ENCODE results near the gene TUBD1. TPM values are rescaled to one million over a fixed set of nuclear protein-coding genes. Genes with fewer than 3 reads are reported as not detected.

The TUBD1 gene
- polyA plus RNA-seq, 1 experiment, result 2.3 TPM

- ChIA-PET POLR2A (no interaction called here), CTCF (no interaction called here)
- no peak for TF ChIP-seq CTCF (IDR thresholded peaks at IDR 0.05; ENCODE audit: insufficient read depth, low read depth, low read length)
- H3K27me3 ChIP-seq (ENCODE audit: control insufficient read depth, insufficient read depth, low read length), result no peaks in the 10 kb centered on the region
- no peak for DNase-seq (ENCODE audit: low read depth)
- H3K4me3 ChIP-seq (ENCODE audit: low read depth, low read length), result no peak overlapping the region
- H3K36me3 ChIP-seq (ENCODE audit: control insufficient read depth, insufficient read depth, low read length), result peaks cover 11% of the 10 kb centered on the region
Measured at GRCh38 chr17:59916446-59916845, 23.7 kb upstream of the TUBD1 start.

- no peaks in the 10 kb centered on the region for H3K27me3 ChIP-seq (ENCODE audit: control insufficient read depth, insufficient read depth, low read length)
- peaks cover 8% of the 10 kb centered on the region for H3K36me3 ChIP-seq (ENCODE audit: control insufficient read depth, insufficient read depth, low read length)
- CTCF ChIA-PET, result interaction anchor here (0.6 to 3.0 kb wide), 14 partner anchors 9 to 212 kb away, joined by 3 to 17 read pairs (median 4); partner anchors contain the start of genes RNFT1, RPS6KB1 and TUBD1
- peak; percentile 54 for TF ChIP-seq CTCF (IDR thresholded peaks at IDR 0.05; ENCODE audit: insufficient read depth, low read depth, low read length)
- no peak overlapping the region for H3K4me3 ChIP-seq (ENCODE audit: low read depth, low read length)
- no peak for DNase-seq (ENCODE audit: low read depth)
- POLR2A ChIA-PET, result interaction anchor here (0.7 kb wide), 1 partner anchor 9 kb away, joined by 5 read pairs; no protein-coding TSS in a partner anchor
Measured at GRCh38 chr17:59914274-59914854, 21.6 kb upstream of the TUBD1 start.

- no peak for TF ChIP-seq CTCF (IDR thresholded peaks at IDR 0.05; ENCODE audit: insufficient read depth, low read depth, low read length)
- H3K36me3 ChIP-seq (ENCODE audit: control insufficient read depth, insufficient read depth, low read length), result peaks cover 1% of the 10 kb centered on the region; the same call in 1 of the 2 replicates
- CTCF ChIA-PET, result no interaction called here
- H3K27me3 ChIP-seq (ENCODE audit: control insufficient read depth, insufficient read depth, low read length), result no peaks in the 10 kb centered on the region
- H3K4me3 ChIP-seq (ENCODE audit: low read depth, low read length), result no peak overlapping the region
- DNase-seq (ENCODE audit: low read depth), result no peak
- POLR2A ChIA-PET, result no interaction called here
Measured at GRCh38 chr17:59907467-59907866, 14.7 kb upstream of the TUBD1 start.

- Histone ChIP-seq H3K27me3 (ENCODE audit: control insufficient read depth, insufficient read depth, low read length) (no peaks in the 10 kb centered on the region), H3K4me3 (ENCODE audit: low read depth, low read length) (no peak overlapping the region), H3K36me3 (ENCODE audit: control insufficient read depth, insufficient read depth, low read length) (peaks cover 1% of the 10 kb centered on the region; the same call in 1 of the 2 replicates)
- DNase-seq (ENCODE audit: low read depth), result no peak
- CTCF ChIA-PET, result interaction anchor here (1.3 to 2.5 kb wide), 3 partner anchors 11 to 134 kb away, joined by 5 to 12 read pairs (median 5); no protein-coding TSS in a partner anchor
- POLR2A ChIA-PET, result no interaction called here
- no peak for TF ChIP-seq CTCF (IDR thresholded peaks at IDR 0.05; ENCODE audit: insufficient read depth, low read depth, low read length)
Measured at GRCh38 chr17:59903455-59903854, 10.7 kb upstream of the TUBD1 start.

GRCh38 chr17:59901604-59902003, 8.9 kb upstream of the TUBD1 start:
- Histone ChIP-seq H3K27me3 (ENCODE audit: control insufficient read depth, insufficient read depth, low read length) (no peaks in the 10 kb centered on the region), H3K4me3 (ENCODE audit: low read depth, low read length) (no peak overlapping the region), H3K36me3 (ENCODE audit: control insufficient read depth, insufficient read depth, low read length) (no peaks in the 10 kb centered on the region)
- POLR2A ChIA-PET, result no interaction called here
- DNase-seq (ENCODE audit: low read depth), result no peak
- CTCF ChIA-PET, result no interaction called here
- no peak for TF ChIP-seq CTCF (IDR thresholded peaks at IDR 0.05; ENCODE audit: insufficient read depth, low read depth, low read length)

All from BJ (cell line).